Mammary epithelial cell (primary cell): ENCODE results near the gene OCSTAMP.

ENCODE experiments used
- EZH2 ChIP-seq: IDR thresholded peaks from 2 replicates; pipeline ENCODE4 v1.6.1; 2012; ENCODE audit warnings: low read length, inconsistent platforms, borderline replicate concordance
- TF ChIP-seq, protein P1 (sequence below), 2 donors: IDR thresholded peaks in 1 of 2; conservative IDR thresholded peaks in 1 of 2; 2 replicates each; pipeline ENCODE4 v1.5.1; 2011 to 2012; ENCODE audit warnings: inconsistent platforms in 2 of 2, low read length in 2 of 2, mild to moderate bottlenecking in 2 of 2, control low read depth in 1 of 2, low read depth in 1 of 2; ENCODE audit not compliant: insufficient read depth in 1 of 2; ENCODE audit errors: extremely low read depth in 1 of 2

DNA sequence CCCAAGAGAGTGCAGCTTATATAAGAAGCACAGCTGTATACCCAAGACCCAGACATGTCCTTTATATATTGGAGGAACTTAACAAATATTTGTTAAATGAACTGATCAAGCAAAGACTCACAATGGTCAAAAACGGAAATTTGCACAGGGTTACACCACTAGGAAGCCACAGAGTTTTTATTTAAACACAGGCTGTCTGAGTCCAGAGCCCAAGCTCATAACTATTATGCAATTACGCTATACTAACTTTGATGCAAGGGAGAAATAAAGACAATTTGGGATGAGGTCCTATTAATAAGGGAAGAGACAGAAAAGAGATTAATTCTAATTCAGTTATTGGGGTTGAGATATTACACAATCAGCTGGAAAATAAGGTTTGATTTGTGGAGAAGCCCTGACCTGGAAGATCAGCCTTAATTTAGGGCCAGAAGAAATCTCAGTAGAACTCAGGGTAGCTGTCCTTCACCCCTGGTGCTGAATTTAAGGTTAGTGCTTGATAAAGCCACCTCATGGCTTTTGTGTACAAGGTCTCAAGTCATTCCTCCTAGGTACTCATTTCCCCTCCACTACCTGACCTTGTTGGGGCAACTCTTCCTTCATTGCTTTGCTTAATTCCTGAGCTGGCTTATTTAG, 26.6 kb downstream of the OCSTAMP start:
- TF ChIP-seq, protein P1, sequence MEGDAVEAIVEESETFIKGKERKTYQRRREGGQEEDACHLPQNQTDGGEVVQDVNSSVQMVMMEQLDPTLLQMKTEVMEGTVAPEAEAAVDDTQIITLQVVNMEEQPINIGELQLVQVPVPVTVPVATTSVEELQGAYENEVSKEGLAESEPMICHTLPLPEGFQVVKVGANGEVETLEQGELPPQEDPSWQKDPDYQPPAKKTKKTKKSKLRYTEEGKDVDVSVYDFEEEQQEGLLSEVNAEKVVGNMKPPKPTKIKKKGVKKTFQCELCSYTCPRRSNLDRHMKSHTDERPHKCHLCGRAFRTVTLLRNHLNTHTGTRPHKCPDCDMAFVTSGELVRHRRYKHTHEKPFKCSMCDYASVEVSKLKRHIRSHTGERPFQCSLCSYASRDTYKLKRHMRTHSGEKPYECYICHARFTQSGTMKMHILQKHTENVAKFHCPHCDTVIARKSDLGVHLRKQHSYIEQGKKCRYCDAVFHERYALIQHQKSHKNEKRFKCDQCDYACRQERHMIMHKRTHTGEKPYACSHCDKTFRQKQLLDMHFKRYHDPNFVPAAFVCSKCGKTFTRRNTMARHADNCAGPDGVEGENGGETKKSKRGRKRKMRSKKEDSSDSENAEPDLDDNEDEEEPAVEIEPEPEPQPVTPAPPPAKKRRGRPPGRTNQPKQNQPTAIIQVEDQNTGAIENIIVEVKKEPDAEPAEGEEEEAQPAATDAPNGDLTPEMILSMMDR (conservative IDR thresholded peaks at IDR 0.05 in 1 of 2, IDR thresholded peaks at IDR 0.05 in 1 of 2; ENCODE audit: extremely low read depth in 1 of 2, insufficient read depth in 1 of 2, low read depth in 1 of 2, low read length in 2 of 2) = no peak
- TF ChIP-seq EZH2 = no peak
